HG02588 (cell line): ENCODE data around the gene RBMY1A1.
A peak's percentile ranks its signal among the peaks of the same experiment; 100 is the strongest.
"Not testable (repeated sequence)": the region's sequence is repeated elsewhere in the genome, so short reads cannot be mapped to it uniquely, and the experiment has no call there.

Experiments
- ATAC-seq: cut with Tn5 transposase; IDR thresholded peaks from one replicate; pipeline ENCODE4 v1.9.1; 2021; ENCODE audit warnings: mild to moderate bottlenecking, moderate library complexity; ENCODE audit not compliant: unreplicated experiment

RBMY1A1 gene

GRCh38 chrY:21534579-21534978, at the start of gene RBMY1A1:
RBMY1A1 (plus strand) TSS chrY:21534879; CDS start chrY:21536892, 2,013 bp downstream.
- ATAC-seq: not testable (repeated sequence)

GRCh38 chrY:21511038-21511437, 23.6 kb upstream of the RBMY1A1 start, which contains the start of gene RBMY1B:
RBMY1B (plus strand) TSS chrY:21511338; CDS start chrY:21513351, 2,013 bp downstream.
- ATAC-seq: not testable (repeated sequence)

- ATAC-seq: peak; percentile 85
Observed at GRCh38 chrY:21559316-21559984, 24.8 kb downstream of the RBMY1A1 start.

- ATAC-seq: no peak
Observed at GRCh38 chrY:21585449-21585848, 50.8 kb downstream of the RBMY1A1 start.

- not testable (repeated sequence) for ATAC-seq
Observed at GRCh38 chrY:21586454-21586853, 51.8 kb downstream of the RBMY1A1 start.

GRCh38 chrY:21592059-21592458, 57.4 kb downstream of the RBMY1A1 start:
- ATAC-seq: no peak

GRCh38 chrY:21596287-21596686, 61.6 kb downstream of the RBMY1A1 start:
- ATAC-seq: not testable (repeated sequence)
